OCI-M2 (cell line): ENCODE data around the gene UGT1A1.
"Not testable (repeated sequence)": the region's sequence is repeated elsewhere in the genome, so short reads cannot be mapped to it uniquely, and the experiment has no call there.

Experiments used
- DNase-seq: peaks from one replicate; lab custom pipeline; 2025; ENCODE audit not compliant: unreplicated experiment; lab: John Stamatoyannopoulos, UW

Gene UGT1A1

GRCh38 chr2:233760043-233760442 lies at the start of gene UGT1A1:
TSS of gene UGT1A1 (plus strand) at chr2:233760270. CDS start at chr2:233760288, 18 bp downstream.
- DNase-seq, result no peak

GRCh38 chr2:233711312-233712008 lies 48.6 kb upstream of the UGT1A1 start:
- no peak for DNase-seq

GRCh38 chr2:233712611-233713261 lies 47.3 kb upstream of the UGT1A1 start, which contains the start of gene UGT1A5:
TSS of gene UGT1A5 (plus strand) at chr2:233712907. CDS start at chr2:233712992, 85 bp downstream.
- DNase-seq, result no peak

GRCh38 chr2:233713262-233713615 lies 46.8 kb upstream of the UGT1A1 start:
- no peak for DNase-seq

- DNase-seq, result no peak
These were observed 45.9 kb upstream of the UGT1A1 start for GRCh38 chr2:233714121-233714520.

- DNase-seq, result no peak
These were observed 41.5 kb upstream of the UGT1A1 start, which contains the start of gene UGT1A4 for GRCh38 chr2:233718552-233718951. TSS of gene UGT1A4 (plus strand) at chr2:233718736. CDS start at chr2:233718821, 85 bp downstream.

- no peak for DNase-seq
These were observed 31.3 kb upstream of the UGT1A1 start, which contains the start of gene UGT1A3 for GRCh38 chr2:233728723-233729301. TSS of gene UGT1A3 (plus strand) at chr2:233729042. CDS start at chr2:233729127, 85 bp downstream.

GRCh38 chr2:233736868-233737653 lies 23.0 kb upstream of the UGT1A1 start:
- DNase-seq, result not testable (repeated sequence)

- no peak for DNase-seq
These were observed 19.2 kb upstream of the UGT1A1 start for GRCh38 chr2:233740870-233741269.

GRCh38 chr2:233743464-233744259 lies 16.4 kb upstream of the UGT1A1 start:
- no peak for DNase-seq

GRCh38 chr2:233745073-233745755 lies 14.9 kb upstream of the UGT1A1 start:
- DNase-seq, result no peak

- not testable (repeated sequence) for DNase-seq
These were observed 14.2 kb upstream of the UGT1A1 start for GRCh38 chr2:233745838-233746237.

- DNase-seq, result no peak
These were observed 13.4 kb upstream of the UGT1A1 start for GRCh38 chr2:233746475-233747282.

- no peak for DNase-seq
These were observed 12.9 kb upstream of the UGT1A1 start for GRCh38 chr2:233747283-233747544.

- not testable (repeated sequence) for DNase-seq
These were observed 9.4 kb upstream of the UGT1A1 start for GRCh38 chr2:233750689-233751088.

GRCh38 chr2:233751212-233752009 lies 8.7 kb upstream of the UGT1A1 start:
- not testable (repeated sequence) for DNase-seq

GRCh38 chr2:233754872-233755611 lies 5.0 kb upstream of the UGT1A1 start:
- DNase-seq, result no peak
